CD14-positive monocyte (primary cell): Measurements from ENCODE around the gene NUP214. TPM values are rescaled to one million over a fixed set of nuclear protein-coding genes. Genes with fewer than 3 reads are reported as not detected.
A peak's percentile ranks its signal among the peaks of the same experiment; 100 is the strongest.

ENCODE experiments used
- DNase-seq, 3 donors: peaks; one replicate each; pipeline ENCODE4 v3.0.0-alpha.2; 2011 to 2022
- H2AFZ ChIP-seq: 2 replicates; pipeline ENCODE4 v1.6.0; 2012; ENCODE audit warnings: mild to moderate bottlenecking, low read depth, low read length, inconsistent platforms; ENCODE audit not compliant: insufficient read depth, poor library complexity, severe bottlenecking
- H3K27ac ChIP-seq, 2 donors: 1 replicate in 1 of 2; 2 replicates in 1 of 2; pipeline ENCODE4 v1.5.1; 2012 to 2013; ENCODE audit warnings: low read length in 2 of 2, control low read depth in 1 of 2, inconsistent platforms in 1 of 2, low read depth in 1 of 2, mild to moderate bottlenecking in 1 of 2
- H3K27me3 ChIP-seq, 2 donors: one replicate each; pipeline versions ENCODE4 v1.6.0 to v1.6.1; 2011 to 2013; ENCODE audit warnings: low read length in 2 of 2; ENCODE audit not compliant: control insufficient read depth in 2 of 2, insufficient read depth in 2 of 2
- H3K36me3 ChIP-seq, 2 donors: replicated peaks in 1 of 2; 1 replicate in 1 of 2; 2 replicates in 1 of 2; pipeline versions ENCODE4 v1.5.1 to v1.6.1; 2012 to 2013; ENCODE audit warnings: low read length in 2 of 2, control low read depth in 1 of 2, inconsistent platforms in 1 of 2, mild to moderate bottlenecking in 1 of 2; ENCODE audit not compliant: insufficient read depth in 2 of 2, control insufficient read depth in 1 of 2
- H3K4me1 ChIP-seq, 2 donors: 1 replicate in 1 of 2; 2 replicates in 1 of 2; pipeline versions ENCODE4 v1.5.1 to v1.6.1; 2012 to 2013; ENCODE audit warnings: low read length in 2 of 2, control low read depth in 1 of 2, inconsistent platforms in 1 of 2, mild to moderate bottlenecking in 1 of 2, moderate library complexity in 1 of 2; ENCODE audit not compliant: insufficient read depth in 2 of 2, control insufficient read depth in 1 of 2
- H3K4me2 ChIP-seq: replicated peaks from 2 replicates; pipeline ENCODE3; 2012; ENCODE audit warnings: low read length, moderate library complexity, mild to moderate bottlenecking; ENCODE audit not compliant: poor library complexity, severe bottlenecking; ENCODE audit errors: extremely low read depth
- H3K4me3 ChIP-seq, 3 experiments: fragments of 200-600 bp in 1 of 3; sonication (generic) in 1 of 3; replicated peaks in 1 of 3; 1 replicate in 2 of 3; 2 replicates in 1 of 3; pipeline ENCODE4 v1.5.1; 2011 to 2013; ENCODE audit warnings: low read length in 3 of 3, mild to moderate bottlenecking in 3 of 3, control low read depth in 2 of 3, low read depth in 2 of 3, inconsistent platforms in 1 of 3, moderate library complexity in 1 of 3
- H3K79me2 ChIP-seq: 2 replicates; pipeline ENCODE4 v1.6.0; 2012; ENCODE audit warnings: mild to moderate bottlenecking, control low read depth, inconsistent platforms, low read length, moderate library complexity; ENCODE audit not compliant: insufficient read depth
- H3K9ac ChIP-seq: 2 replicates; pipeline ENCODE4 v1.6.0; 2017; ENCODE audit warnings: low read length, mild to moderate bottlenecking; ENCODE audit not compliant: insufficient read depth, poor library complexity, severe bottlenecking
- H3K9me3 ChIP-seq, 2 donors: replicated peaks in 1 of 2; 1 replicate in 1 of 2; 2 replicates in 1 of 2; pipeline versions ENCODE4 v1.5.1 to v1.6.1; 2012 to 2013; ENCODE audit warnings: low read length in 2 of 2, control low read depth in 1 of 2; ENCODE audit not compliant: control insufficient read depth in 1 of 2, insufficient read depth in 1 of 2
- H4K20me1 ChIP-seq: 2 replicates; pipeline ENCODE4 v1.6.0; 2012; ENCODE audit warnings: mild to moderate bottlenecking, low read length, control low read depth, moderate library complexity; ENCODE audit not compliant: insufficient read depth
- H3K27ac Mint-ChIP-seq, 7 donors: one replicate each; pipeline ENCODE4 v1.8.0; 2020; ENCODE audit warnings: mild to moderate bottlenecking in 7 of 7, mixed read lengths in 7 of 7, moderate library complexity in 6 of 7, inconsistent platforms in 2 of 7
- H3K27me3 Mint-ChIP-seq, 3 donors: one replicate each; pipeline ENCODE4 v1.8.0; 2021 to 2022; ENCODE audit warnings: low read depth in 3 of 3, mild to moderate bottlenecking in 3 of 3, mixed read lengths in 3 of 3, moderate library complexity in 3 of 3, inconsistent platforms in 1 of 3
- H3K36me3 Mint-ChIP-seq, 2 donors: one replicate each; pipeline ENCODE4 v1.8.0; 2020; ENCODE audit warnings: mixed read lengths in 2 of 2, inconsistent platforms in 1 of 2, mild to moderate bottlenecking in 1 of 2
- H3K4me1 Mint-ChIP-seq: one replicate; pipeline ENCODE4 v1.8.0; 2020; ENCODE audit warnings: mild to moderate bottlenecking, mixed read lengths
- H3K4me3 Mint-ChIP-seq, 2 donors: one replicate each; pipeline ENCODE4 v1.8.0; 2020; ENCODE audit warnings: mild to moderate bottlenecking in 2 of 2, mixed read lengths in 2 of 2, moderate library complexity in 1 of 2
- H3K9me3 Mint-ChIP-seq, 7 donors: one replicate each; pipeline ENCODE4 v1.8.0; 2020 to 2022; ENCODE audit warnings: mixed read lengths in 7 of 7, mild to moderate bottlenecking in 6 of 7, moderate library complexity in 6 of 7, inconsistent platforms in 2 of 7
- WGBS: methylation state at CpG from one replicate; pipeline ENCODE4 v1.1.5; 2013; ENCODE audit warnings: missing lambda C conversion rate; ENCODE audit not compliant: insufficient coverage; 5-methylcytosine and 5-hydroxymethylcytosine counted together
- intact Hi-C, 2 donors: fragments of 100-400 bp; cut with micrococcal nuclease; formaldehyde crosslinking; loops; one replicate each; pipeline versions ENCODE4 v1.15.0 to v1.15.1; 2023
- polyA plus RNA-seq, 3 donors: library from polyadenylated mRNA; depleted of rRNA in 1 of 3; unstranded in 2 of 3; stranded (reverse) in 1 of 3; fragments of 300-500 nt in 2 of 3; fragments of >200 nt in 1 of 3; fragmentation: Illumina TruSeq in 2 of 3; gene quantifications; 1 replicate in 2 of 3; 2 replicates in 1 of 3; pipeline ENCODE4 v1.2.3, GENCODE V29; 2012 to 2021
- TF ChIP-seq, protein P1 (sequence below): fragments of 200-600 bp; IDR thresholded peaks from one replicate; pipeline ENCODE4 v1.8.0; 2022; ENCODE audit warnings: antibody characterized with exemption, mild to moderate bottlenecking

Gene NUP214
- polyA plus RNA-seq, 3 donors = 94.9 to 329 (median 214) TPM

DNA sequence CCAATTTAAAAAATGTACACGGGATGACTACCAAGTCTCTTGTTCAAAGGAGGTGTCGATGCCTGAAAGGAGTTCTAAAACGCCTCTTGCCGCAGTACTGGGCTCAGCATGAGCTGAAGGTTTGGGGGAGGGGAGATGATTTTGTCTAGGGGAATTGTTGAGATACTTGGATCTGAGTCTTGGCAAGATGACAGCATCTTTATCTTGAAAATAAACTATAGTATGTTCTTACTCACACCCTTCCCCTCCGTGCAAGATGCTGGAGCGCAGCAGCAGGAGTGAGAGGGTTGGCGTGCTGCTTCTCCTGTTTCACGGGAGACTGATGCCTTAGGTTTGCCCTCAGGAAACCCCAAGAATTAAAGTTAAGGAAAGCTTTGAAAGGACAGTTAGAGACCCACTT lies 103.6 kb downstream of the NUP214 start:
- peak overlapping the region; percentile 85 to 94 (median 85) for H3K4me3 ChIP-seq
- peaks cover 0 to 2% (median 0%) of the 10 kb centered on the region in 7 donors for H3K9me3 Mint-ChIP-seq

DNA sequence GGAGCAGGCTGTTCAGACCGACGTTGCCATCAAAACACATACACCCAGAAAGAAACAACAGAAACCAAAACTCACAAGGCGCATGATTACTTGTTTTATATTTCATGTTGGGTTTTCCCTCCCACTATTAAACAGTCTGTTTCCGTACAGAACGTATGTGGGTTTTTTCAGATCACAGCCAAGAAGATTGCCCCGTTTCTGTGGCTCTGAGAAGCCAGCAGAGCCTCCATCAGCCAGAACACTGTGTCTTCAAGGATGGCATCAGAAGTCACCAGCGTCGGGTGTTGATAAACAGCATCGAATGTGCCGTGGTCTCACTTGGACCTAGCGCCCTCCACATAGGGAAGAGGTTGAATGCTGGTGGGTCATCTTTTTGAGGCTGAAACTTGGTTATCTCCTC lies 108.2 kb downstream of the NUP214 start:
- H3K27ac Mint-ChIP-seq = peak overlapping the region in 5 of 7 donors; percentile 8 to 71 (median 69)
- peaks cover 35 to 40% of the 10 kb centered on the region in 2 donors for H3K4me1 ChIP-seq

More for the DNA sequence above, 103.6 kb downstream of the NUP214 start:
- peaks cover 46 to 51% of the 10 kb centered on the region in 2 donors for H3K4me1 ChIP-seq
- no peak overlapping the region for H2AFZ ChIP-seq
- peaks cover 74% of the 10 kb centered on the region for H3K79me2 ChIP-seq
- peak overlapping the region; percentile 83 for H3K9ac ChIP-seq
- no peaks in the 10 kb centered on the region for H3K27me3 ChIP-seq
- WGBS = 70% methylated on average over 2 of the region's 8 CpGs
- peak overlapping the region; percentile 87 for H3K4me2 ChIP-seq
- peak overlapping the region; percentile 53 to 97 (median 93) for H3K27ac Mint-ChIP-seq
- peak overlapping the region; percentile 86 to 99 for H3K4me3 Mint-ChIP-seq
- intact Hi-C loops = no loop called here
- H3K27ac ChIP-seq = peak overlapping the region in 1 of 2 donors; percentile 93
- no peaks in the 10 kb centered on the region for H3K9me3 ChIP-seq
- peaks cover 42 to 57% of the 10 kb centered on the region in 2 donors for H3K36me3 Mint-ChIP-seq
- H3K4me1 Mint-ChIP-seq = peaks cover 75% of the 10 kb centered on the region
- H4K20me1 ChIP-seq = peaks cover 46% of the 10 kb centered on the region
- no peak for DNase-seq
- H3K36me3 ChIP-seq = peaks cover 36 to 47% of the 10 kb centered on the region in 2 donors
- no peaks in the 10 kb centered on the region for H3K27me3 Mint-ChIP-seq
- TF ChIP-seq, protein P1, sequence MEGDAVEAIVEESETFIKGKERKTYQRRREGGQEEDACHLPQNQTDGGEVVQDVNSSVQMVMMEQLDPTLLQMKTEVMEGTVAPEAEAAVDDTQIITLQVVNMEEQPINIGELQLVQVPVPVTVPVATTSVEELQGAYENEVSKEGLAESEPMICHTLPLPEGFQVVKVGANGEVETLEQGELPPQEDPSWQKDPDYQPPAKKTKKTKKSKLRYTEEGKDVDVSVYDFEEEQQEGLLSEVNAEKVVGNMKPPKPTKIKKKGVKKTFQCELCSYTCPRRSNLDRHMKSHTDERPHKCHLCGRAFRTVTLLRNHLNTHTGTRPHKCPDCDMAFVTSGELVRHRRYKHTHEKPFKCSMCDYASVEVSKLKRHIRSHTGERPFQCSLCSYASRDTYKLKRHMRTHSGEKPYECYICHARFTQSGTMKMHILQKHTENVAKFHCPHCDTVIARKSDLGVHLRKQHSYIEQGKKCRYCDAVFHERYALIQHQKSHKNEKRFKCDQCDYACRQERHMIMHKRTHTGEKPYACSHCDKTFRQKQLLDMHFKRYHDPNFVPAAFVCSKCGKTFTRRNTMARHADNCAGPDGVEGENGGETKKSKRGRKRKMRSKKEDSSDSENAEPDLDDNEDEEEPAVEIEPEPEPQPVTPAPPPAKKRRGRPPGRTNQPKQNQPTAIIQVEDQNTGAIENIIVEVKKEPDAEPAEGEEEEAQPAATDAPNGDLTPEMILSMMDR = no peak

More for the DNA sequence above, 108.2 kb downstream of the NUP214 start:
- Histone ChIP-seq H3K79me2 (peaks cover 50% of the 10 kb centered on the region), H3K9ac (no peak overlapping the region), H3K9me3 (no peaks in the 10 kb centered on the region), H3K27ac (peak overlapping the region in 1 of 2 donors; percentile 8), H4K20me1 (peaks cover 57% of the 10 kb centered on the region), H3K4me2 (no peak overlapping the region), H2AFZ (no peak overlapping the region), H3K36me3 (peaks cover 56 to 67% of the 10 kb centered on the region in 2 donors), H3K27me3 (no peaks in the 10 kb centered on the region), H3K4me3 (no peak overlapping the region)
- Mint-ChIP-seq H3K27me3 (no peaks in the 10 kb centered on the region), H3K4me3 (no peak overlapping the region), H3K9me3 (no peaks in the 10 kb centered on the region), H3K4me1 (peaks cover 57% of the 10 kb centered on the region), H3K36me3 (peaks cover 56 to 71% of the 10 kb centered on the region in 2 donors)
- WGBS = 86% methylated on average over 6 of the region's 11 CpGs
- intact Hi-C loops = no loop called here
- TF ChIP-seq, protein P1 = no peak
- DNase-seq = no peak
